NCI-H187 treated with DMSO at 0.1 percent for 48 hours (cell line): Measurements from ENCODE around the gene L1CAM.
"Not testable (repeated sequence)": the region's sequence is repeated elsewhere in the genome, so short reads cannot be mapped to it uniquely, and the experiment has no call there.

ENCODE experiments used
- DNase-seq: peaks from one replicate; lab custom pipeline; 2025; lab: John Stamatoyannopoulos, UW

The L1CAM gene

DNA sequence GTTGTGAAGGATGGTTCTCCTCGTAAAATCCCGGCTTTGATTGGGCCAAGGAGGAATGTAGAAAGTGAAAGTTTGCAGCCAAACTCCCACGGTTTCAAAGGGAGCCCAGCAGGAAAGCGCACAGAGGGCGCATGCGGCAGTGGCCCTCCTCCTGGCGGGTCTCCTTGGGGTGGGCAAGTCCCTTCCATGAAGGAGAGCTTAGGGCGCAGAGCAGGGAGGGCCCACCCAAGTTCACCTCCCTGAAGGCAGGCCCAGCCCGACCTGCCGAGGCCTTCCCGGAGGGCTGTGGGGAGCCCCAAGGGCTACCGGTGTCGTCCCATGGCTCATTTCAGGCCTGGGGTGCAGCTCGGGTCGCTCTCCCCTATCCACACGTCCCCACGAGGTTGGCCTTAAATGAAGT is 57.7 kb downstream of the L1CAM start:
- DNase-seq = no peak

DNA sequence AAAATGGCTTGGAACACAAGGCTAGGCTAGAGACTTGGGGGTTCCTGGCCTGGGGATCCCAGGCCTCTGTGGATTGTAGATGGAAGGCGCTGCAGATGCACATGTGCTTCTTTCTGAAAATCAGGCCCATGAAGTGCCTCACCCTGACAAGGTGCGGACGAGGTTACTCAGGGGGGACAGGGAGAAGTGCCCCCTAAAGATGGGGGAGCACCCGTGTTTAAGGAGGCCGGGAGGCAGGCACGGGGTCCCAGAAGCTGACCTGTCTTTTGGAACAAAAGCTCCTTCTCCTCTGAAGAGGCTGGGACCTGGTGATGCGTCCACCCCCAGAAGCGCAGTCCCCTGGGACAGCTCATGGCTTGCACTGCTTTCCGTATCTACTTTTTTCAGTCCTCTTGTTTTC is 58.1 kb downstream of the L1CAM start:
- no peak for DNase-seq

DNA sequence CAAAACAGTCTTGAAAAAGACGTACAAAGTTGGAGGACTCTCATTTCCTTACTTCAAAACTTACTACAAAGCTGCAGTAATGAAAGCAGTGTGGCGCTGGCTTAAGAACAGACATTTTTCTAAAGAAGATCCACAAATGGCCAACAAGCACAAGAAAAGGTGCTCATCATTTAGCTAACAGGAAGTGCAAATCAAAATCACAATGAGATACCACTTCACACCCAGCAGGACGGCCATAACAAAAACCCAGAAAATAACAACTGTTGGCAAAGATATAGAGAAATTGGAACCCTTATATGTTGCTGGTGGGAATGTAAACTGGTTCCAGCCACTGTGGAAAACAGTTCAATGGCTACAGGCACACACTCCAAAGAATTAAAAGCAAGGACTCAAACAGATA is 59.0 kb downstream of the L1CAM start:
- no peak for DNase-seq

DNA sequence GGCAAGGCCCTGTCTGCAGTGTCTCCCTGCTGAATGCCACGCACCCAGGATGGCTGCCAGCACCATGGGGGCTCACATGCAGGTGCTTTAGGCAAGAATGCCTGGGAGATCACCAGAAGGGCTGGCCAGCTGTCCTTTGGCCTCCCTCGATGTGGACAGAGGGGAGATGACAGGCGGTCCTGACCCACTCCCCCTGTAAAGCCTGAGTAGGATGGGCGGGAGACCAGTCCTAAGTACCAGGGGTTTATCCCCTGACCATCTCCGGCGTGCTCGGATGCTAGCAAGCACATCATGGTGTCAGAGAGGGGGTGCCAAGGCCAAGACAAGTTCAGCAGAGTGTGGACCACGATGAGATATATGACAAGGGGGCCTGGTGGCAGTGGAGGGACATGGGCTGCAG is 60.9 kb downstream of the L1CAM start:
- no peak for DNase-seq

GRCh38 chrX:153824348-153824747 is 61.6 kb downstream of the L1CAM start:
- DNase-seq = no peak

GRCh38 chrX:153821066-153821465 is 64.9 kb downstream of the L1CAM start:
- DNase-seq = no peak

DNA sequence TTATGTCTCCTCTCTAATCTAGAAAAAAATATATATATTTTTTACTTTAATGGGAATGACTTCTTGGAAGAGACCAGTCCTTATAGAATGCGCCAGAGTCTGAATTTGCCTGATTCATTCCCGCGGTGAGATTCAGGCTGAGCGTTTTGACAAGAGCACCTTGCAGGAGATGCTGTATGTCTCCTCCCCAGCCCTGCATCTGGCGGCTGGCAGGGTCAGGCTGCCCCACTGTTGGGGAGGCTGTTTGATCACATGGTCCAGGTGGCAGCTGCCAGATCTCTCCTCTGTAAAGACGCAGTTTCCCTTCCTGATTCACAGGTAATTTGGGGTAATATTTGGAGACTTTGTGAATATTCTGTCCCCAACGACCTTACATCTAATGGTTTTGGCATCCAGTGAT is 65.4 kb downstream of the L1CAM start:
- no peak for DNase-seq

- DNase-seq = no peak
These were observed 66.5 kb downstream of the L1CAM start for GRCh38 chrX:153819384-153820040.

- no peak for DNase-seq
These were observed 67.2 kb downstream of the L1CAM start for GRCh38 chrX:153818571-153819383.

DNA sequence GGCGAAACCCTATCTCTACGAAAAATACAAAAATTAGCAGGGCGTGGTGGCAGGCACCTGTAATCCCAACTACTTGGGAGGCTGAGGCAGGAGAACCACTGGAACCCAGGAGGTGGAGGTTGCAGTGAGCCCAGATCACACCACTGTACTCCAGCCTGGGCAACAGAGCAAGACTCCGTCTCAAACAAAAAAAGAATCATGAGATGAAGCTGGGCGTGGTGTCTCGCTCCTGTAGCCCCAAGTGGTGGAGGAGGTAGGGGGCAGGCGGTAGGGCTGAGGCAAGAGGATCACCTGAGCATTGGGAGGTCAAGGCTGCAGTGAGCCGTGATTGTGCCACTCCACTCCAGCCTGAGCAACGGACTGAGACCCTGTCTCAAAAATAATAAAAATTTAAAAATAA is 67.9 kb downstream of the L1CAM start:
- DNase-seq = not testable (repeated sequence)

DNA sequence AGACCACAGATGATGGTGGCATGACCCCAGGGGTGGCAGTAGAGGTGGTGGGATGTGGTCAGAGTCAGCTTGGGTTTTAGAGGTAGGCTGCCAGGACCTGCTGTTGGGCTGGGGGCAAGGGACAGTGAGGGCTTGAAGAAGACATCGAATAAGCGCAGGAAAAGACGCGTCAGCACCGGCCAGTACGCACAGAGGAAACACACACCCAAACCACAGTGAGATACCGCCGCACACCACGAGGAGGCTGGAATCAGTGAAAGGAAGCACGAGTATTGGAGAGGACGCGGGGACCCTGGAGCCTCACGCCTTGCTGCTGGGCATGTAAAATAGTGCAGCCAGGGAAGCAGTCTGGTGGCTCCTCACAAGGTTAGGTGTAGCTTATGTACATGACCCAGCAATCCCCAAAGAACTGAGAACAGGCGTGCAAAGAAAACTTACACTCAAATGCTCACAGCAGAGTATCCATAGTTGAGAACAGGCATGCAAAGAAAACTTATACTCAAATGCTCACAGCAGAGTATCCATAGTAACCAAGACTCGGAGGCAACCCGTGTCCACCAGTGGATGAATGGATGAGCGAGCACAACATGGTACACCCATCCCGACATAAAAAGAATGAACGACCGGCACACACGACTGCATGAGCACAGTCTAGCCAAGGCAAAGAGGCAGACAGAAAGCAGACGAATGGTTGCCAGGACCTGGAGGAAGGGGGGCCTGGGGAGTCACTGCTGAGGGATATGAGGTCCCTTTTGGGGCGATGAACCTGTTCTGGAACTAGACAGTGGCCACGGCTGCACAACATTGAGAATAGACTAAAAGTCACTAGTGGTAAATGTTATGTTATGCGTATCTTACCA is 68.9 kb downstream of the L1CAM start:
- no peak for DNase-seq

DNA sequence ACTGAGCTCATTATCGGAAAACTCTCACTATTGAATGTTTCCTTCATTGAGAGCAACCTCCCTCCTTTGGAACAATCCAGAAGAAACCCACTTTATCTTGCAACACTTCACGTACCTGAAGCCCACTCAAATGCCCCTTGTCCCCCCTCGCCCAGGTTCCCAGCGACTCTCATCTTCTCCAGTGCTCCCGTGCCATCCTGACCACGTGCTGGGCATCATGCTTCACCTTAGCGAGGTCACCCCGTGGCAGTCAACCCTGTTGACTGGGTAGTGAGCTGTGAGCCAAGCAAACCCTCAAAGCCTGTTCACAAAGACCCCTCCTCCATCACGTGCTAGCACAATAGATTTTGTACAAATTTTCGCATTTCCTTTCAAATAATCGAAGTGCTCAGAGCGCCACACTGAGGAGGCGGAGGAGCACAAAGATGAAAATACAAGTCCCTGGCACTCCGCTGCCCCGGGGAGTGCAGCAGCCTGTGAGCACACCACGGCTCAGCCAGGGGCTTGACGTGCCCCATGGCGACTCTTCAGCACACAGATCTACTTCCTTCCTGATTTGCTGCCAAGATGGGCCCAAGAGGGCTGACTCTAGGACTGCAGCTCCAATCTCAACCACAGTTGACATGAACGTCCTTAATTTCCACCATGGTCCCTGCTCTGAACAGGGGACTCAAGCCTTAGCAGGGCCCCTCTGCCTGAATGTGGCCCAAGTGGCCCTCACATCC is 71.2 kb downstream of the L1CAM start:
- DNase-seq = no peak

- no peak for DNase-seq
These were observed 72.8 kb downstream of the L1CAM start for GRCh38 chrX:153813161-153813560.

- DNase-seq = no peak
These were observed 73.8 kb downstream of the L1CAM start for GRCh38 chrX:153812220-153812619.
